T-helper 2 cell (primary cell): ENCODE data around the gene CHST15.

Experiments
- DNase-seq, 5 experiments: peaks; one replicate each; pipeline versions ENCODE4 v3.0.0 to v3.0.0-alpha.2; 2012 to 2022

The CHST15 gene

DNA sequence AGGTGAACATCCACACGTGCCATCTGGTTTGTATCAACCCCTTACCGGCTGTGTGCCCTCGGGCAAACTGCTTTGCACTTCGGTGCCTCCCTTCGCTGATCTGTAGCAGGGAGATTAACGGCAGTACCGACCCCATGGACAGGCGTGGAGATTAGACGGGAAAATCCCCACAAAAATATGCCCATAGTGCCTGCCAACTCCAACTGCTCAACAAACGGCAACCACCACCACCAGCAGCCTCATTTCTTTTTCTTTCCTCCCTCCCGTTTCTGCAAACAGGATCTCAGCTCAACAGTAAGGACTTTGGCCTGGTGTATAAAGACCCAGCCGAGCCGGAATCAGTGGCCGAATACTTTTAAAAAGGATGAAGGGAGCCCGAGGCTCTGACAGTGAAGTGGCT is 31.0 kb downstream of the CHST15 start:
- DNase-seq, result no peak

DNA sequence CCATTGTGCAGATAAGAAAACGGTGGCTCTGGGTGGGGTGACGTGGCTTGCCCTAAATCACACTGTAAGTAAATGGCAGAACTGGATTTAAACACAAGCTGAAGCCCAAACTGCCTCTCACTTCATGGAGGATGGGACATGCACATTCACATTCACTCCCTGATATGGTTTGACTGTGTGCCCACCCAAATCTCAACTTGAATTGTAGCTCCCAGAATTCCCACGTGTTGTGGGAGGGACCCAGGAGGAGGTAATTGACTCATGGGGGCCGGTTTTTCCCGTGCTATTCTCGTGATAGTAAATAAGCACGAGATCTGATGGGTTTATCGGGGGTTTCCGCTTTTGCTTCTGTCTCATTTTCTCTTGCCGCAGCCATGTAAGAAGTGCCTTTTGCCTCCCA is 32.4 kb downstream of the CHST15 start:
- DNase-seq, result no peak

DNA sequence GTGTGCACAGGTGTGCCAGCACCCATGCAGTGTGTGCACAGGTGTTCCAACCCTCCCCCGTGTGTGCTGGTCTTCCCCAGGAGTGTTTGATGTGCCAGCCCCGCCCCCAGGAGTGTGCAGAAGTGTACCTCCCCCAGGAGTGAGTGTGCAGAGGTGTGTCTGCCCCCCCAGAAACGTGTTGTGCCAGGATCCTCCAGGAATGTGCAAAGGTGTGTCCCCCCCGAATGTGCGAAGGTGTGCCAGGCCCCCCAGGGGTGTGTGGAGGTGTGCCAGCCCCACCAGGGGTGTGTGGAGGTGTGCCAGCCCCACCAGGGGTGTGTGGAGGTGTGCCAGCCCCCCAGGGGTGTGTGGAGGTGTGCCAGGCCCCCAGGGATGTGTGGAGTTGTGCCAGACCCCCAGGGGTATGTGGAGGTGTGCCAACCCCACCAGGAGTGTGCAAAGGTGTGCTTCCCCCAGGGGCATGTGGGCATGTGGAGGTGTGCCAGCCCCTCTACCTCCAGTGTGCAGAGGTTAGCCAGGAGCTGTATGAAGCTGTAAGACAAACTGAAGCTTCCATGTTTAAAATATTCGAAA is 33.2 kb downstream of the CHST15 start:
- DNase-seq, result no peak

DNA sequence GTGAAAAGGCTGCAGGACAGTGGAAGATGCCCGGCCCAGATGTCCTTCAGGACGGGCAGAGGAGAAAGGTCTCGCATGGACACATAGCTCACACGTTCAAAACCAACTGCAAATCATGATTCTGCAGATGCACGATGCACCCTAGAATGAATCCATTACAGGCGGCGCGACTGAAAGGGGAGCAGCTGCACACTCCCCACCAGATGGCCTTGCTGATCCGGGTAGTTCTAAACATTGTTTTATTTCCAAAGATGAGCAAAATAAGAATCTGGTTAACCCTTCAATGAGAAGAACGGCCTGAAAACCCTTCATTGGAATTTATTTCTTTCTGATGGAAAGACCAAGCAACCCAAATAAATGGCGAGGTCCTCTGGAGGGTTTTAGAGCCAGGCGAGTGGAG is 33.8 kb downstream of the CHST15 start:
- no peak for DNase-seq

DNA sequence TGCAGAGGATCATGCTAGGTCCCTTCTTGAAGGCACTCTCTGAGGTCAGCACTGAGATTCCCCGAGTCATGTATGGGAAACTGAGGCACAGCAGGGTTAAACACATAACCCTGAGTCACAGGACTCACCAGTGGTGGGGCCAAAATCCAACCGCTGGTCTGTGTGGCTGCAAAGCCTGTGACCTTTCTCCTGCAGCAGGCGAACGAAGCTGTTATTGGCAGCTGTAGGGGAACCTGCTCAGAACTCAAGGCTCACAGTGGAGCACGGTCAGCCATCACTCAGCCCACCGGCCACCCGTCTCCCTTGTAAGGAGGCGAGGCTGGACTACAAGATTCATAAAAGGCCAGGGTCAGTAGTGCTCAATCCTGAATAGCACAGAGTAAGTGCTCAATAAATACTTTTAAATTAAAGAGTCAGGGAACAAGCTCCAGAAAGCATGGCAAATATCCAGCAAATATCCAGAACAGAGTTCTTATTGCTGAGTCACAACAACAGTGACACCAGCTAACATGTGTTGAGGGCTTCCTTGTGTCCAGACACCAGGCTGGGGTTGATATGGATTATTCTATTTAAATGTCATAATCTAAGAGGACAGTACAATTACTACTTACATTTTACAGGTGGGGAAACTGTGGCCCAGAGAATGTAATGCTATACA is 34.9 kb downstream of the CHST15 start:
- DNase-seq, result no peak

DNA sequence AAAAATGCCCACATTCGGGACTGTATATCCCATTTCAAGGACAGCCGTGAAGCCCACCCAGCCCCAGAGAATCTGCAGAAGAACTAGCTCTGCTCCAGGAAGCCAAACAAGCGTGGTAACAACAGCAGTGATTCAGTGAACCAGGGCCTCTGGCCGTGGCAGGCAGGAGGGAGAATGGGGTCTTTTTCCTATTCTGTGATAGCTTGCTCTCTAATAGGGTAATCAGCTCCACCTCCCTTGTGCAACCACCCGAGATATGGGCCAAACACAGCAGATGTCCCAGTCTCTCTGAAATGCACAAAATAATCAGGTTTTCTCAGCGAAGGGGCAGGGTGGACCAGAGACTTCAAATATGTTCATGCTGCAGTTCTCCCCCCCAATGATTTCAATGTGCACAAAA is 35.8 kb downstream of the CHST15 start:
- no peak for DNase-seq

DNA sequence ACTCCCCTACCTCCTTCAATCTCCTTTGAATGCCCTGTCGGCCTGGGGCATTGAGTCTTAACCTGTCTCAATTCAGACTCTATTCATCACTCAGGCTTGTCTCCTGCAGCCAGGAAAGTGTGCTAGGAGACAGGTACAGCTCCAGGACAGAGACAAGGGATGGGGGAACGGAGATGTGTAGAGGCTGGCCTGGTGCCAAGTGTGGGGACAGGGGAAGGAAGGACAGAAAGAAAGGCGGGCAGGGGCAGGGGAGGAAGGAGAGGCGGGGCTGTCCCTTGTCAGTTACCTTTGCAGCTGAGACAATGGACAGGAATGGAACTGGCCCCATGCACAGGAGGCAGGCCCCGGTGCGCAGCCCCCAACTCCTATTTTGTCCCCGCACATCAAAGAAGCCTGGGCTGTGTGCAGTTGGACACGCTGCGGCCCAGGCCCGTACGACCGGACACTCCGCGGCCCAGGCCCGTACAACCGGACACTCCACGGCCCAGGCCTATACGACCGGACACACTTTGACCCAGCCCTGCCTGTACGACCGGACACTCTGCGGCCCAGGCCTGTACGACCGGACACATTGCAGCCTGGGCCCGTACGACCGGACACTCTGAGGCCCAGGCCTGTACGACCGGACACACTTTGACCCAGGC is 36.9 kb downstream of the CHST15 start:
- DNase-seq, result no peak

DNA sequence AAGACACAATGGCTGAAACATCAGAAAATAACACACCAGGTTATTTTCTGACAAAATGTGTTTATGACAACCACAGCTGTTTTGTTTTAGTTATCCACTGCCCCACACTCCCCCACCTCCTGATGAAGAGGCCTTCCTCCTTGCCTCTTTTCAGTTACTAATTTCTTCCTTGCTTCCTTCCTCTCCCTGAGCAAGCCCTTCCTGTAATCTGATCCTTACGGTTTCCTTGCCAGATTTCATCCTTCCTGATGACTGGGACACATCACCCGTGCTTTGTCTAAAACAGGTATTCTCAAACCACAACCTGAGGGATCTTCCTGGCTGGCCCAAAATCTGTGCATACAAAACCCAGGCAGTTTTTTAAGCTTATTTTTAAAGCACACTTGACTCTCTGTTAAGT is 39.4 kb downstream of the CHST15 start:
- DNase-seq, result no peak

DNA sequence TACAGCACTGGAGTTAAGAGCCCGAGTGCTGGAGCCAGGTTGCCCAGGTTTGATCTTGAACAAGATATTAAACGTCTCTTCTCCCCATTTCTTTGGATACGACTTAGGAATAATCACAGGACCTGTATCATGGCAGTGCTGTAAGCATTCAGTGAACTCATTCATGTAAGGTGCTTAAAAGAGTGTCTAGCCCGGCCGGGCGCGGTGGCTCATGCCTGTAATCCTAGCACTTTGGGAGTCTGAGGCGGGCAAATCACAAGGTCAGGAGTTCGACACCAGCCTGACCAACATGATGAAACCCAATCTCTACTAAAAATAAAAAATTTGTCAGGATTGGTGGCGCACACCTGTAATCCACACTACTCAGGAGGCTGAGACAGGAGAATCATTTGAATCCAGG is 40.8 kb downstream of the CHST15 start:
- no peak for DNase-seq

DNA sequence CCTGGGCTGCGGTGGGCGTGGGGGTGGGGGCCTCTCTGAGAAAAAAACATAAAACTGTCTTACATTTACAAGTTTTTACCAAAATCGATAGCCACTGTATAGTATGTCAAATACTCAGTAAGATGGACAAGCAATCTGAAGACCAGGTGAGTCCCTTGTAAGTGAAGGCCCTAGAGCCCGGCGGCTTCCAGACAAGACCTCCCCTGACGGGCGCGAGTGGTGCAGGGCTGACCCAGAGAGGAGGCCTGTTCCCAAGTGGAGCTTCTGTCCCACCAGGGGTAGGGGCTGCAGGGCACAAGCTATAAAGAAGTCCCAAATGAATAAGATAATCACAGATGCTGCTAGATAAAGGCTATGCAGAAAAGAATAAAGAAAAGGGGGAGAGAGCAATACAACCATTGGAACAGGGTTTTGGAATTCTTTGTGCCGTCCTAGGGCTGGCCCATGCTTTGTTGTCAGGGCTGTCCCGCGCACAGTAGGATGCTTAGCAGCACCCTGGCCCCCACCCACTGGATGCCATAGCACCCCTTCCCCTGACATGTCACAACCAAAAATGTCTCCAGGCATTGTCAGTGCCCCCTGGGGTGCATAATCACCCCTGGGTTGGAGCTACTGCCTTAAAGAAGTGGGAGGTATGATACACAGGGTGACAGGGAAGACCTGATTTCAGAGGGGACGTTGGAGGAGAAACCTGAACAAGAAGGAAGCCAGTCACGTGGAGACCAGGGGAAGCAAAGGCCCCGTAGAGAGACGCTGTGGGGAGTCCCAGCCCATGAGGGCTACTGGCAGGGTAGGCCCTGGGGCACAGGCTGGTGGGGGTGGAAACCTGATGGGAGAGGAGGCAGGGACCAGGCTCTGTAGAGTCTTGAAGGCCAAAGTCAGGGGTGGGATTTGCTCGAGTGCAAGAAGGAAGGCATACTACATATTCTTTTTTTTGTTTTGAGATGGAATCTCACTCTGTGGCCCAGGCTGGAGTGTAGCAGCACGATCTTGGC is 43.1 kb downstream of the CHST15 start:
- no peak for DNase-seq

DNA sequence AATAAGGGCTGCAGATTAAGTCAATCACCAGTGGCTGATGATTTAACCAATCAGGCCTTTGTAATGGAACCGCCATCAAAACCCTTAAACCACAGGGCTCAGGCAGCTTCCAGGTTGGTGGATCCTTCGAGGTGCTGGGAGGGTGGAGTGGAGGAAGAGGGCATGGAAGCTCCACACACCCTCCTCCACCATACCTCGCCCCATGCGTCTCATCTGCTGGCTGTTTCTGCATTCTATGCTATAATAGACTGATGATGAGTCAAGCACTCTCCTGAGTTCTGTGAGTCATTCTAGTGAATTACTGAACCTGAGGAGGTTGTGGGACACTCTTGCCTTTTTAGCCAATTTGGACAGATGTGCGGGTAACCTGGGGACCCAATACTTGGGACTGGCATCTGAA is 43.9 kb downstream of the CHST15 start:
- DNase-seq, result no peak

DNA sequence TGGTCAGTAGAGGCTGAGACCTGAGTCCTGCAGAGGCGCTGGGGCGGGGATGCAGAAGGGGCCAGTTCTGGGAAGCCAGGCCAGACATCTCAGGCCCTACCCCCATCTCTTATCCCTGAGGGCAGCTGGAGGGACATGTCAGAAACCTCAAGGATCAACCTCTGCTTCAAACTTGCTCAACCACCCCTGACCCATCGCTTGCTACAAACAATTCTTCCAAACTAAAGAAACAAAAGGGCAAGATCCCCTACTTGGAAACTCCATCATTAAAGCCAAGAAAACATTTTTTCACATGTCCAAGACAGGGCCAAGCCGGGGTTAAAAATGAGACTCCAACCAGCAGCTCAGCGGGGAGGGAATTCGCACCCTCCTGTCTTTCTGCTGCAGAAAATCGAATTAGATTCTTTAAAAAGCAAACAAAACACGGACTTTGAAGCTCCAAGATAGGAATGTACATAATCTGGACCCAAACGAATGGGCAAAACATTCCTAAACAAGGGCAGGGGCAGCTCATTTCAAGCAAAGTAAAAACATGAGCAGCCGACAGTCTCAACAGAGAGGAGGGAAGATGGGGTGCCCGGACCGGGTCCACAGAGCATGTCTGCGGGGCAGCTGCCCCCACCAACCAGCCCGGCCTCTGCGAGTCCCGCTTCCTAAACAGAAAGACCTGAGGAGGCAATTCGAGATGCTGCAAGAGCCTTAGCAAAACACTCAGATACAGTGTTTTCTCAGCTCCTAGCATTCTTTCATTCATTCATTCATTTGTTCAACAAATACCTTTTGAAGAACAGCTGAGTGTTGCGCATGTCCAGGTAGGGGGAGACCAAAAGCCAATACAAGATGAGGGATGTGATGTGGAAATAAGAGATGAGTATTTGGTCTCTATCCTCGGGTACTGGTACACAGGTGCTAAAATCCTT is 44.8 kb downstream of the CHST15 start:
- no peak for DNase-seq

DNA sequence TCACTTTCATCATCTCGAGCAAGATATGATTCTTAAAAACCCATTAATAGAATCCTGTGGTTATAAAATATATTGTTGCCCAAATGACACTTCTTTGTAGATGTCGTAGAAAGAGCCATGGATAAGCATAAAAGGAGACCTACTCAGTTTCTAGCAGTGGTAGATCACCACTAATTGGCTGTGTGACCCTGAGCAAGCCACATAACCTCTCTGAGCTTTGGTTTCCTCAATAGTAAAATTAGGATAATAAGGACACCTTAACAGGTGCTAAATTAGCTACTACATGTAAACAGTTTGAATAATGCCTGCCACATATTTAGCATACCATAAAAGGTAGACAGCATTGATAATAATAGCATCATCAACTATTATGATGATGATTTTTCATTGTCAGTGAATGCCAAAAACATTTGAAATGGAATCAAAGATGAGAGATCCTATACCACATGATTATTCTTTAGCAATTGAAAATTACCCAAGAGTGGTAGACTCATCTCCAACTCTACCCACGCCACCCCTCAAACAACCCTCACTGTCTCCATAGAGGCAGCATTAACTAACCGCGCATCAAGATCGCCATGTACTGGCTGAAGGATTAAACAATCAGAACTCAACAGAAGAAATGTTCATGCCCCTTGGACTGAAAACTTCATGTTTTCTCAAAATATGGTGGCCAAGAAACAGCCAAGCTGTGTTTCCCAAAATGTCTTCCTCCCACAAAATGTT is 45.8 kb downstream of the CHST15 start:
- DNase-seq, result no peak

DNA sequence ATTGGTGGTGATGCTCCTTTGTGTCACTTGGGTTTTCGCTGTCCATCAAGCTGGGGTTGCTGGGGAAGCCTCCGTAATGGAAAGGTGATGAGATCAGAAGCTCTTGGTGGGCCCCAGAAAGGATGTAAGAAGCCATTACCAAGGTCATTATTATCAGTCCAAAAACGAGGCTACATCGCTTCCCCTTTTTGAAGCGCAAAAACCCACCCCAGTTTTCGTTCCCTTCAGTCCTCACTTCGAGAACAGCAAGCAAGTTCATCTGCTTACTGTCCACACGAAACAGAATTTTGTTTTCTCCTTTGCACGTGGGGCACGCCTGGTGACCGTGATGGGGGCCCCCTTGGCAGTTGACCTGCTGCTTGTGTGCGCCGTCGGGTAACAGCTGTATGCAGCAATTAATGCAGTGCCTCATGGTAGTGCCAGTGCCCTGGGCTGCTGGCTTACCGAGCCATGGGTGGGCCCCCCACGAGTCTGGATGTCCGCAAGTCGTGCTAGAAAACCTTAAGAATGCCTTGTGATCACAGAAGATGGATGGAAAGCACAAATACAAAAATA is 47.5 kb downstream of the CHST15 start:
- DNase-seq, result no peak

DNA sequence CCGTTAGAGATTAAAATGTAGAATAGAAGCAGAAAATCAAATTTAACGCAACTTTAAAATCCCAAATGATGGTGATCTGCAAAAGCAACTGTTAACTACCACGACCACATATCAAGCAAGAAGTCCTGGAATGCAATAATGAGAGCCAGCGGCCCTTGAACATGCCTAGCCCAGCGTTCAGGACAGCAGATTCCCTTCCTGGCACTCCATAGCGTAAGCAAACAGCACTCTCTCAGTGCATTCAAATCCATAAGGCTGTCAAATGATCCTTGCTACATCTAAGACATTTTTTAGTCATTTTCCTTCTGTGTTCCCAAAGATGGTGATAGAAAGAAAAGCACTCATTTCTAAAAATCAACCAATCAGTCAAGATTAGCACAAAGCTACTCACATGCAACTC is 48.1 kb downstream of the CHST15 start:
- DNase-seq, result no peak

DNA sequence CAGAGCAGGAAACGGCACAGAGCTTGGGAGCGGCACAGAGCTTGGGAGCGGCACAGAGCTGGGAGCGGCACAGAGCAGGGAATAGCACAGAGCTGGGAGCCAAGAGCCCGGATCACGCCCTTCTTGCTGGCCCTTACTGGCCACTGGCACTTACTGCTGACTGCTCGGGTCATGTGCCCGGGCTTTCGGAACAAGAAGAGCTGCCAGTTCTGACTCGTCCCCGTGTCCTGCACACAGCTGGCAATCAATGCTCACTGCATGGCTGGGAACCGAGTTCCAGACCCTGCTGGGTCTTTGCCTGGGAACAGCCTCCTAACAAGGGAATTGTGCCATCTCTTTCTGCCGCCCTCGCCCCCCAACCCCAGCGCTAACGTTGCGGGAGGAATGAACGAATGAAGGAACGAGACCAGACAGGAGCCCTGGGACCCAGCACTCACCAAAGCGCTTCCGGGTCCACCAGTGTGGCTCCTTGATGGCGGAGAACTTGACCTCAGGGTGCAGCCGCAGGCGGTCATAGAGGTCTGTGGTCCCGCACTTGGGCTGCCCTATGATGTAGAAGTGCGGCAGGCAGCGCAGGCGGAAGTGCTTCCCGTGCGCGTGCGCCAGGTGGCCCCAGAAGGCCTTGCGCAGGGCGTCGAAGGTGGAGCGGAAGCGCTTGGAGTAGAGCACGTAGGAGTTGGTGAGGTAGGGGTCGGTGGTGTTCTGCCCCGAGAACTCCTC is 49.1 kb downstream of the CHST15 start:
- no peak for DNase-seq

DNA sequence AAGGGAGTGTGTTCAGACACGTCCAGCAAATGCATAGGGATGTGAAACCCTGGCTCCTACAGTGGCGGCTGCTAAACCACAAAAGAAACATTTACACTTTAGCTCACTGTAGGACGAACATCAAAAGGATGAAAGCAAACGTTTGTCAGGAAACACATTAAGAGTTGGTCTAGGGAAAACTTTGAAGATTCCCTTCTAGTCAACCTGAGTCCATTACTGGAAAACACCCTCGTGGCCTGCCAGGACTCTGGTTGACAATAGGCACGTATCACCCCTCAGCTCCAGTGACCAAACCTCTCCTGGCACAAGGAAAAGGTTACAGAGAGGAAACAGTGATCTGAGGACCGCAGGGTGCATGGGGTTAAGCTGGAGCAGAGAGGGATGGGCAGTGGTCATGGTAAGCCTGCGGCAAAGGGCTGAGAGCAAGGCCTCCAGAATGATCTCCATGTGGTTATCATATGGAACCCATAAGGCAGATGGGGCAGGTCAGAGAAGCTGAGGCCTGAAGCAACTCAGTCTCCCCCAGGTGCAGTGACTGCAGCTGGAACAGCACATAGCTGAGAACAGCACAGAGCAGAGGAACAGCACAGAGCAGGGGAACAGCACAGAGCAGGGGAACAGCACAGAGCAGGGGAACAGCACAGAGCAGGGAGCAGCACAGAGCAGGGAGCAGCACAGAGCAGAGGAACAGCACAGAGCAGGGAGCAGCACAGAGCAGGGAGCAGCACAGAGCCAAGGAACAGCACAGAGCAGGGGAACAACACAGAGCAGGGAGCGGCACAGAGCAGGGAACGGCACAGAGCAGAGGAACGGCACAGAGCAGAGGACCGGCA is 49.9 kb downstream of the CHST15 start:
- DNase-seq, result no peak

DNA sequence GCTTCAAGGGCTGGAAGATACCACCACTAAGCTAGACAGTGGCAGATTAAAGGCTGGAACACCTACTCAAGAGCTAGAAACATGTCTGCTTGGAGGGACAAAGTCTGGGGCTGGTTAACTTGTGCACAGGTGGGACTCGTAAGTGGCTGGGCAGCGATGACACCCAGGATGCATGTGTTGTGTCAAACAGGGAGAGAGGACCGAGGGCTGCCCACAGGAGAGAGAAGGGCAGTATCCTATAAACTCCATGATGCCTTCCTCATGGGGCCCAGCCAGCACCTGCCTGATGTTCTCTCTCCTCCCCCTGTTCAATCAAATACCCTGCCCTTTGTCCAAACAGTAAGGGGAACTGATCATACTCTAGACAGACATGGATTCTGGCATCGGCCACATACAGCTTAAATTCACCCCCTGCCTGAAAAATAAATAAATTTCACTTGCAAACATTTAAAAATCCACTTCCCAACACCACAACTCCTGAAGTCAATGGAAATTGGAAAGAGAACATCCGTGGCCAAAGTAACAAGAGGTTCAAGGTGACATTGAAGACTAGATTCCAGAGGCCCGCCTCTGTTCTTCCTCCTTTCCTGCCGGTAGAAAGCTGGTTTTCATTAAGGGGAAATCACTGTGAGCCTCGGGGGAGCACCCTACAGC is 50.6 kb downstream of the CHST15 start:
- no peak for DNase-seq
